Stimulated activated CD8-positive, alpha-beta memory T cell treated with anti-CD3 and anti-CD28 coated beads, Interleukin-4, amount 100 ng/mL, for 48 hours (primary cell): ENCODE results near the gene GNAQ.

Source experiments
- DNase-seq: peaks from one replicate; pipeline ENCODE4 v3.0.0-alpha.2; 2020

The GNAQ gene

GRCh38 chr9:77938163-77938562 lies 93.4 kb downstream of the GNAQ start:
- no peak for DNase-seq

- no peak for DNase-seq
Measured at GRCh38 chr9:77935974-77936373, 95.6 kb downstream of the GNAQ start.

GRCh38 chr9:77935211-77935610 lies 96.4 kb downstream of the GNAQ start:
- DNase-seq = no peak

GRCh38 chr9:77933976-77934375 lies 97.6 kb downstream of the GNAQ start:
- no peak for DNase-seq

GRCh38 chr9:77933019-77933418 lies 98.6 kb downstream of the GNAQ start:
- no peak for DNase-seq

GRCh38 chr9:77929942-77930341 lies 101.7 kb downstream of the GNAQ start:
- DNase-seq = no peak

- DNase-seq = no peak
Measured at GRCh38 chr9:77927265-77927664, 104.3 kb downstream of the GNAQ start.

- DNase-seq = no peak
Measured at GRCh38 chr9:77926371-77926878, 105.2 kb downstream of the GNAQ start.

GRCh38 chr9:77922591-77922990 lies 109.0 kb downstream of the GNAQ start:
- DNase-seq = no peak

- no peak for DNase-seq
Measured at GRCh38 chr9:77917800-77918199, 113.8 kb downstream of the GNAQ start.

GRCh38 chr9:77916820-77917219 lies 114.8 kb downstream of the GNAQ start:
- DNase-seq = no peak

- DNase-seq = no peak
Measured at GRCh38 chr9:77916410-77916819, 115.2 kb downstream of the GNAQ start.

GRCh38 chr9:77915744-77916143 lies 115.9 kb downstream of the GNAQ start:
- DNase-seq = no peak

GRCh38 chr9:77912895-77913693 lies 118.5 kb downstream of the GNAQ start:
- no peak for DNase-seq

- DNase-seq = no peak
Measured at GRCh38 chr9:77911928-77912327, 119.7 kb downstream of the GNAQ start.

GRCh38 chr9:77910194-77910621 lies 121.4 kb downstream of the GNAQ start:
- no peak for DNase-seq

GRCh38 chr9:77909306-77909705 lies 122.3 kb downstream of the GNAQ start:
- DNase-seq = no peak

GRCh38 chr9:77908293-77908692 lies 123.3 kb downstream of the GNAQ start:
- no peak for DNase-seq

- no peak for DNase-seq
Measured at GRCh38 chr9:77907585-77907984, 124.0 kb downstream of the GNAQ start.

GRCh38 chr9:77906991-77907390 lies 124.6 kb downstream of the GNAQ start:
- no peak for DNase-seq

GRCh38 chr9:77903666-77904285 lies 127.8 kb downstream of the GNAQ start:
- no peak for DNase-seq

GRCh38 chr9:77901771-77902170 lies 129.8 kb downstream of the GNAQ start:
- no peak for DNase-seq

GRCh38 chr9:77901018-77901417 lies 130.6 kb downstream of the GNAQ start:
- no peak for DNase-seq

GRCh38 chr9:77899679-77900354 lies 131.8 kb downstream of the GNAQ start:
- DNase-seq = no peak
